Right renal cortex interstitium (tissue), 3 donors: Measurements from ENCODE around the gene CNGB1. TPM values are rescaled to one million over a fixed set of nuclear protein-coding genes. Genes with fewer than 3 reads are reported as not detected.
"Not testable (repeated sequence)": the region's sequence is repeated elsewhere in the genome, so short reads cannot be mapped to it uniquely, and the experiment has no call there.

Experiments used
- DNase-seq, 3 donors: peaks; one replicate each; pipeline ENCODE4 v3.0.0-alpha.2; 2013; ENCODE audit warnings: low read depth in 3 of 3, low spot score in 2 of 3
- polyA plus RNA-seq, 3 donors: library from polyadenylated mRNA; unstranded; fragments of 120-200 nt; gene quantifications; one replicate each; pipeline ENCODE4 v1.2.1, GENCODE V29; 2013; ENCODE audit not compliant: insufficient read length in 3 of 3

The CNGB1 gene
- polyA plus RNA-seq, 3 donors: 0.03 to 0.07 TPM; not detected in 1

GRCh38 chr16:57837305-57838125, 133.4 kb downstream of the CNGB1 start:
- no peak for DNase-seq

- DNase-seq: not testable (repeated sequence)
Measured at GRCh38 chr16:57835439-57835838, 135.5 kb downstream of the CNGB1 start.

GRCh38 chr16:57834936-57835335, 136.0 kb downstream of the CNGB1 start:
- DNase-seq: no peak

Other genes starting within 250 kb of the CNGB1 start
- gene KATNB1, start 235.4 kb downstream of the CNGB1 start, polyA plus RNA-seq: 10 to 100 TPM; 19.9 to 20.1 (median 20.1) TPM
- gene KIFC3, start 168.6 kb downstream of the CNGB1 start, polyA plus RNA-seq: 10 to 100 TPM; 41.7 to 49.0 (median 42.4) TPM
- gene ZNF319, start 29.5 kb upstream of the CNGB1 start, polyA plus RNA-seq: 10 to 100 TPM in 2 of 3 donors, 1 to 10 TPM in 1; 8.4 to 10.3 (median 10.1) TPM
- 10 to 100 TPM; 20.9 to 22.3 (median 21.0) TPM for gene USB1, start 30.3 kb upstream of the CNGB1 start, polyA plus RNA-seq
- 10 to 100 TPM; 12.1 to 14.3 (median 12.7) TPM for gene MMP15, start 54.6 kb upstream of the CNGB1 start, polyA plus RNA-seq
- gene CFAP20, start 158.3 kb upstream of the CNGB1 start, polyA plus RNA-seq: 10 to 100 TPM; 72.3 to 78.4 (median 72.9) TPM
- 10 to 100 TPM; 69.7 to 73.5 (median 73.1) TPM for gene CSNK2A2, start 227.0 kb upstream of the CNGB1 start, polyA plus RNA-seq